GM19239 (cell line): ENCODE results near the gene WLS.

Experiments
- DNase-seq: peaks from one replicate; pipeline ENCODE4 v3.0.0; 2011; ENCODE audit warnings: low spot score; ENCODE audit not compliant: insufficient read length
- FAIRE-seq: peaks from 2 replicates; lab custom pipeline; 2011; peaks lifted over from hg19 to GRCh38; lab: Jason Lieb, UNC

Gene WLS

GRCh38 chr1:68204977-68205630 is 27.2 kb downstream of the WLS start:
- no peak for FAIRE-seq
- no peak for DNase-seq

DNA sequence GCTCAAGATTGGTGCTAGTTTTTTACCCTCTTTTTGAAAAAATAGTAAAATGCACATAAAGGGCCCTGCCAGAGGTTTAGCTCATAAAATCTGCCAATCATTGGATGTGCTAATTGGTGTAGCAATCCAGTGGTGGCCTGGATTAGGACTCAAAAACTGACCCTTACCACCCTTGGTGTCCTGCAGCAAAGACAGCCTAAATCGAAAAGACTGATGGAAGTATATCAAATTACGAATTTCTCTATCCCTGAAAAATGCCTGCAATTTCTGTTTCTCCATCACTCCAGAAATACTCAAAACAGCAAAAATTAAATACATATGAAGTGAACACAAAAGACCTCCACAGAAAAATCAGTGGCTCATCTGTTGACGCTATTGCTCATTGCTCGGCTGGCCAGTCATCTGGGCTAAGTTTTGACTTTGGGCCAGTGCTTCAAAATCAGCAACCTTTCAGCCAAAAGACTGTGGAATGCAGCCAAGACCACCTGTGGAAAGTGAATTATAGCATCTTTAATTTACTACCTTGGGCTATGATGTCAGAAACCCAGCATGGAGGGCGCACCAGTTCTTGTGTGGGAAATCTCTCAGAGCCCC is 30.0 kb downstream of the WLS start:
- DNase-seq: no peak
- FAIRE-seq: no peak

- FAIRE-seq: no peak
Observed at GRCh38 chr1:68201546-68202238, 30.6 kb downstream of the WLS start.

DNA sequence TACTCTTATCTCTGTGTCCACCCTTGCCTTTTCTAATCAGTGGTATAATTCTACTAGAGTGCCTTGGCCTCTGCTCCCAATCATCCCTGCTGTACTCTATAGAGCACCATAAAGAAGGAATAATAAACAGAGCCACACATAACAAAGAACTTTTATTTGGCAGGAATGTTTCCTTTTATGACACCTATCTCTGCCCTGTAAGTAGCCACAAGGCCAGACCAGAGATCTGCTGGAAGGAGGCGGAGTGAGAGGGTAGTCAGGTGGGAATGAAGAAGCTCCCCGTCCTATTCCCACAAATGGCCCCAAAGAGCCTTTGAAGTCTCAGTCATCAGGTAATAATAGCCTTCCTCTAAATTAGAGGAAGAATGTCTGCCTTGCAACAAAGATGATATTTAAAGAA is 32.7 kb downstream of the WLS start:
- no peak for FAIRE-seq
- DNase-seq: no peak

More at GRCh38 chr1:68201546-68202238, 30.6 kb downstream of the WLS start:
- no peak for DNase-seq

- FAIRE-seq (no peak), DNase-seq (no peak)
Observed at GRCh38 chr1:68198752-68199151, 33.6 kb downstream of the WLS start.

- DNase-seq (no peak), FAIRE-seq (no peak)
Observed at GRCh38 chr1:68197891-68198290, 34.4 kb downstream of the WLS start.

DNA sequence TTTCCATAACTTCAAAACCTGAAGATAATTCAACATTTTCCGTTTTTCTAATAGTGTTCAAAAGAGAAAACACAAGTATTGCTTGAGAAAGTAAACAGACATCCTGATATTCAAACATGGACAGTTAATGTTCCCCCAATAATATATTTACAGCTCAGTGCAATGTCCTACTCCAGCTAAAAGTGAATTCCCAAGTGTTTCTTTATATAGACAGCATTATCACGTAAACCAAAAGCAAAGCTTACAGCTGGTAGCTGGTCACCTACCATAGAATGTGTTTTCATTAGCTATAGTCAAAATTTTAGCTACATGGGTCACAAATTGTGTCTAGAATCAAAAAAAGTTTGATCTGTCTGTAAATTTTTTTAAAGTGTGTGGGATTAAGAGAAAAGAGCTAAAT is 34.9 kb downstream of the WLS start:
- FAIRE-seq: no peak

DNA sequence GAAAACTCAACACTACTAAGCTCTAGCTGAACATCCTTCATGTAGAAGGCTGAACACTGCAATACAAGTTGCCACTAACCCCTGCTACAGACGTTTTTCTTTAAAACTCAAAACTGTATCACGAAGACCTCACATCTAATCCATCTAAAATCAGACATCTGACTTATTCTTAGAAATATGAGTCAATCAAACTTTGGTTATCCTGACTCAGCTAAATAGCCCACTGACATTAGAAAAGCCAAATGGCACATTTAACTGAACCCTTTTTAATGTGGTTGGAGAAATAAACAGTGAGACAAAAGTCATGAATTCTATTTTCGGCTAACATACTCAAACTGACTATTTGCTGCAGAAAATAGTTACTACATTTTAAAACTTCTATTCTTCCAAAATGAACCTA is 35.6 kb downstream of the WLS start:
- FAIRE-seq: no peak

More for the DNA sequence above, 34.9 kb downstream of the WLS start:
- no peak for DNase-seq

GRCh38 chr1:68191717-68192116 is 40.6 kb downstream of the WLS start:
- no peak for DNase-seq
- FAIRE-seq: no peak

More for the DNA sequence above, 35.6 kb downstream of the WLS start:
- DNase-seq: no peak

- FAIRE-seq (no peak), DNase-seq (no peak)
Observed at GRCh38 chr1:68188644-68189340, 43.5 kb downstream of the WLS start.

- FAIRE-seq: no peak
- no peak for DNase-seq
Observed at GRCh38 chr1:68188060-68188538, 44.2 kb downstream of the WLS start.

DNA sequence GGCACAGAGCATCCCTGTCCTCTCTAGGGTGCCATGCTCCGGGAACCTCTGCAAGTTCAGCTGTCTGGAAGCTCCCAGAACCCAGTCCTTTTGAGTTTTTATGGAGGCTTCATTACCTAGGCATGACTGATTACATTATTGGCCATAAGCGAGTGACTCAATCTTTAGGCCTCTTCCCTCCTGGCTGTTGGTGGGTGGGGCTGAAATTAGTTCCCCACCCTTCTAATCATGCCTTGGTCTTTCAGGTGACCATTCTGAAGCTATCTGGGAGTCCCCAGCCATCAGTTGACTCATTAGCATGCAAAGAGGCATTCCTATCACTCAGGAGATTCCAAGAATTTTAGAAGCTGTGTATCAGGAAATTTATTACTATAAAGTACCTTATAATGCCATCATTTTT is 46.6 kb downstream of the WLS start:
- DNase-seq (no peak), FAIRE-seq (no peak)

- DNase-seq (no peak), FAIRE-seq (no peak)
Observed at GRCh38 chr1:68183895-68184294, 48.4 kb downstream of the WLS start.

GRCh38 chr1:68181165-68181556 is 51.2 kb downstream of the WLS start:
- FAIRE-seq: no peak

GRCh38 chr1:68180441-68181164 is 51.7 kb downstream of the WLS start:
- FAIRE-seq: no peak
- no peak for DNase-seq

More at GRCh38 chr1:68181165-68181556, 51.2 kb downstream of the WLS start:
- no peak for DNase-seq

DNA sequence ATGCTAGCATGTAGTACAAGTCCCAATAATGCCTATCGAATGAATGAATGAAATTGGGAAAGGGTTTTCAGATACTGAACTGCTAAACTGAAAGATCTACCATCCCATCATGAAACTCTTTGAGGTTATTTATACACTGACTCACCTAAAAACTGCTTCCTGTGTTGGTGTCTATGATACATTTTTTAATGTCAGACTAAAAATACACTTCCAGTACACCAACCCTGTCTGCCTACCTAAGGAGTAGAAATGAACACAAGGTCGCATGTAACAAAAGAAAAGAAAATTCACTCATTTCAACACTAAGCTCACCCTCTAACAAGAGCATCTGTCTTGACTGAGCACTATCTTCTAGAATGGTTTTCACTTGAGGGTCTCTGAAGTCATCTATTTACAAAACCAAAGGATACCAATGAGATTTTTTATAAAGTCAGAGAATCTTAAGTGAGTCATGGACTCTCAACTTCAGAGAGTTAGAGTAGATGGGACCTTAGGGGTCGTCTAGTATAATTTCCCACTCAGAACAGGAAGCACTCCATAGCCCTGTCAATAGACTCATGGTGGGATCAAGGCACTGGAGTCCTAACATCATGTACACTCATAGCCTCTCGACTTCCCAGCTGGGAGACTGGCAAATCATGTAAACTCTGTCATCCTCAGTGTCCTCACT is 53.4 kb downstream of the WLS start:
- FAIRE-seq (peak; percentile 54), DNase-seq (no peak)

- no peak for DNase-seq
- FAIRE-seq: no peak
Observed at GRCh38 chr1:68175621-68176398, 56.5 kb downstream of the WLS start.

- FAIRE-seq: no peak
- no peak for DNase-seq
Observed at GRCh38 chr1:68174738-68175113, 57.6 kb downstream of the WLS start.
